Cardiac fibroblast (primary cell): Measurements from ENCODE around the gene DKC1.
"Not testable (repeated sequence)": the region's sequence is repeated elsewhere in the genome, so short reads cannot be mapped to it uniquely, and the experiment has no call there.

Experiments used
- DNase-seq, 2 donors: peaks; one replicate each; pipeline versions ENCODE4 v3.0.0 to v3.0.0-alpha.2; 2010; ENCODE audit warnings: low read depth in 2 of 2
- H3K4me3 ChIP-seq, 2 donors: replicated peaks in 1 of 2; 1 replicate in 1 of 2; 2 replicates in 1 of 2; pipeline ENCODE4 v1.5.1; 2011; ENCODE audit warnings: low read depth in 2 of 2, low read length in 2 of 2, mild to moderate bottlenecking in 2 of 2, moderate library complexity in 1 of 2
- CTCF ChIP-seq: IDR thresholded peaks from one replicate; pipeline ENCODE4 v1.5.1; 2011; ENCODE audit warnings: low read depth, mild to moderate bottlenecking, low read length, inconsistent platforms

Gene DKC1

DNA sequence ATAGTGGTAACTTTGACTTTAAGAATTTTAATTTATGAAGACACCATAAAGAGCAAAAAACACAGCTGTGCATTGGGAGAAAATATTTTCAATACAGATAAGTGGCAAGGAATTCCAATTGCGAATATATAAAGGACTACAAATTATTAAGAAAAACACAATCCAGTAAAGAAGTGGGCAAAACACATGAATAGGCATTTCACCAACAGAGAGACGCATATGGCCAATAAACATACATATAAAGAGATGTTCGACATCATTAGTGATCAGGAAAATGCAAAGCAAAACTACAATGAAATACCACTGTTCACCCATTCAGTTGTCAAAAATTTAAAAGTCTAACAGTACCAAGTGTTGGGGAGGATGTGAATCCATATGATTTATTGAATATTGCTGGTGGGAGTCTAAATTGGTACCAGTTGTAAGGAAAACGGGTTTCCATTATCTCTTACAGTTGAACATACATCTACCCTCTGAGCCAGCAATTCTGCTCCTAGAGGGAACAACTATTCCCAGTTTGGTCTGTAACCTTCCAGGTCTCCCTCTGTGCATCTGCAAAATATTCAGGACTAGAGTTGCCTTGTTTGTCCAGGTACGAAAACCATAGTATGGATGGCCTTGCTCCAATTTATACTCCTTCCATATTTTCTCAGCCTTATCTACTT is 44.3 kb downstream of the DKC1 start:
- DNase-seq: no peak
- H3K4me3 ChIP-seq: no peak overlapping the region
- TF ChIP-seq CTCF: no peak

DNA sequence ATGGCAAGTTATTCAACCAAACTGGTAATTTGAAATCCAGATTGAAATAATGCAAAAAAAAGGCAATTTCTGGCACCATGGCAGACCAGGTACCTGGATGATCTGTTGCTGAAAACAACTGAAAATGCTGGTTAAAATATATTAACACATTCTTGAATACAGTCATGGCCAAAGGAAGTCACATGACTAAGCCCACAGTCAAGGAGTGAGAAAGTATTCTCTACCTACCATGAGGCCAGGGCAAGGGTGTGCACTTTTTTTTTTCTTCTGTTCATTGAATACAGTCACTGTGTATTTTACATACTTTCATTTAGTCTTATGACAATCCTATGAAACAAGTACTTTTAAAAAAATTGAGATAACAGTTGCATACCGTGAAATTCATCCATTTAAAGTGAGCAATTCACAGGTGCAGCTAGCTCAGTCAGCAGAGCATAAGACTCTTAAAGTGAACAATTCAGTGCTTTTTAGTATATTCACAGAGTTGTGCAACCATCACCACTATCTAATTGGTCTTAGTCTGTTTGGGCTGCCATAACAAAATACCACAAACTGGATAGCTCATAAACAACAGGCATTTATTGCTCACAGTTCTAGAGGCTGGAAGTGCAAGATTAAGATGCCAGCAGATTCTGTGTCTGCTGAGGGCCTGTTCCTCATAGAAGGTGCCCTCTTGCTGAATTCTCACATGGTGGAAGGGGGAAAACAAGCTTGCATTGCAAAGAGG is 47.4 kb downstream of the DKC1 start:
- no peak for TF ChIP-seq CTCF
- DNase-seq: peak in 1 of 2 donors; percentile 16
- no peak overlapping the region for H3K4me3 ChIP-seq

DNA sequence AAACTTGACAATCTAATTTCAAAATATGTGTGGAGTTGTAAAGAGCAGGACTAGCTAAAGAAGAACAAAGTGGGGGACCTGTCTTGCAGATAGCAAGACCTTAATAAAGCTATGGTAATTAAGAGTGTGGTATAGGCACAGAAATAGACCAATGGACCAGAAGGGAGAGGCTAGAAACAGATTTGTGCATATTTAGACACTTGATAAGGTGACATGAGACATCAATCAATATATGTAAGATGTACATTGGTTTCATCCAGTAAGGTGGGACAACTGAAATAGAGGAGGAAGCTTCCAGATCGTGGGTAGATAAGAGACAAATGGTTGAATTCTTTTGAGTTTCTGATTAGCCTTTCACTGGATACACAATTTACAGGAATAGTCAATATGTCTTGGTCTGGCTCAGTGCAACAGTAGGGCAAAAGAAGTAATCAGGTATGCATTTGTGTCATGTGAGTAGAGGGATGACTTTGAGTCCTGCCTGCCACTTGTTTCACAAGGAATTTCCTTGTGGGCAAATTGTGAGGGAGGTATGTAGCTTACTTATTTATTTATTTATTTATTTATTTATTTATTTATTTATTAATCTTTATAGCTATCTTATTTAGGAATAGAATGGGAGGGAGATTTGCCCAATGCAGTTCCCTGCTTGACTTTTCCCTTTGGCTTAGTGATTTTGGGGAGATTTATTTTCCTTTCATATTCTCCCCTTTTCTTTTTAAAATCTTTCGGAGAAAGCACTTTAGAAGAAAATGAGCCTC is 49.9 kb downstream of the DKC1 start:
- TF ChIP-seq CTCF: no peak
- no peak for DNase-seq
- H3K4me3 ChIP-seq: no peak overlapping the region

DNA sequence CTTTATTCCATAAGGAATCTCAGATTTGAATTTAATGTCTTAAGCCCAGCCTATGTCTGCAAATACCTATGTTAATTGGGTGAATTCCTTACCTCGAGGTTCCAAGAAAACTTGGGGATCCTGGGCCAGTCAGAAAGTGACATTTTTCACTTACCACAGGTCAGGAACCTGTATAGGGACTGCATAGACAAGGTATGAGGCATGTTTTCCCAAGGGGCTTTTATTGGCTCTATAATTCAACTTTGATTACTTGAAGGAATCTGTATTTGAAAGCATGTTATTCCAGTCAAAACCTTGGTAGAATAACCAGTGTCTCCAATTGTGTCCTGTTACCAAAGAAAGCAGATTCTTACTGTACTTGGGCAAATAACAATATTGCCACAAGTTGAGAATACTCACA is 51.1 kb downstream of the DKC1 start:
- TF ChIP-seq CTCF: no peak
- H3K4me3 ChIP-seq: no peak overlapping the region
- no peak for DNase-seq

- H3K4me3 ChIP-seq: no peak overlapping the region
- peak; percentile 43 to 47 for DNase-seq
- no peak for TF ChIP-seq CTCF
Measured at GRCh38 chrX:154815274-154815818, 52.7 kb downstream of the DKC1 start.

DNA sequence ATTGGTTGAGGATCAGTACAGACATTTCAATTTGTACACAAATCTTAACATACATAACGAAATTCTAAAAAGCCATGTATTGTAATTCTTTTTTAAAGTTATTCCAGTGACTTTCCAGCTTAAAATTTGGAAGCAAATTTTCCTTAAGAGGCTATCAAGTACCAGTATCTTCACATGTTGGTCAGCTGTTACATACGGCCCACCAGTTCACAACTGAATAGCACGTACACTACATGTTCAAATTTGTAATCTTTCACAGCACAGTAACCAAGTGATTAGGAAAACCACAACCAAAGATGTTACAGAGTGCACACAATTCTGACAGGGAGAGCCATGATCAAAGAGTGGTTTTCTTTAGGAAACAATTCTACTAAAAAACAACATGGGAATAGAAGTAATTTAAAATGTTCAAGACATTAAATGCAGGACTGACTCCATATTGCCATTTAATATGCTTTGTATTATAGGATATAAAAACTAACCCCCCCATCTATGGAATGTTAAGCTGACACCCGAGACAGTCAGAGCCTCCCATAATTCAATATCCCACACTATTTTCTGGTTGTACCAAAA is 53.7 kb downstream of the DKC1 start:
- H3K4me3 ChIP-seq, DNase-seq: not testable (repeated sequence)

DNA sequence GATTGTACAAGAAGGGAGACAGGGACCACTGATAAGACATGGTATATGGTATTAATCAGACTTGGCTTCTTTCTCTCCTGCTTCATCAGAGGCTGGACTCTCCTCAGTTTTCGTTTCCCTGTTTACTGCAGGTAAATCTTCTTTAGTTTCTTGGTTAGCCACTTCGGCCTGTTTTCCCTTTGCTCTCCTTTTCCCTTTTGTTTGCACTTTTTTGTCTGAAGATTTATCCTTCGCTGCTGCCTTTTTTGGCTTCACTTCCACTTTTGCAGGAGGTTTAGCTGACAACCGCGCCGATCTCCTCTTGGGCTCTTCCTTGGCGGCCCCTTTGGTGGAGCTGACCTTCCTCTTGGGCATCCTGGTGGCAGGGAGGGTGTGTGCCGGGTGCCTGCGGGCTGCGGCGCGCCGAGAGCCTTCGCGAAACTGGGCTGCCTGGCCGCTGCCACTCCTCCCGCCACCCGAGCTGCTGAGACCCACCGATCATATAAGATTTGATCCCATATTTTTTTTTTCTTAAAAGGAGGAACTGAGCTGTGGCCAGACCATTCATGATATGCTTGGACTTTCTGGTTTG is 54.5 kb downstream of the DKC1 start:
- DNase-seq: not testable (repeated sequence)

More for the DNA sequence above, 54.5 kb downstream of the DKC1 start:
- not testable (repeated sequence) for H3K4me3 ChIP-seq
